WI38 (cell line): ENCODE results near the gene FLT1.

Experiments used
- H3K4me3 ChIP-seq: 2 replicates; pipeline ENCODE4 v1.5.1; 2011; ENCODE audit warnings: low read depth, mild to moderate bottlenecking, control low read depth, low read length
- TF ChIP-seq, protein P1 (sequence below): IDR thresholded peaks from 2 replicates; pipeline ENCODE4 v1.5.1; 2012; ENCODE audit warnings: low read depth, mild to moderate bottlenecking, control low read depth, low read length

The FLT1 gene

DNA sequence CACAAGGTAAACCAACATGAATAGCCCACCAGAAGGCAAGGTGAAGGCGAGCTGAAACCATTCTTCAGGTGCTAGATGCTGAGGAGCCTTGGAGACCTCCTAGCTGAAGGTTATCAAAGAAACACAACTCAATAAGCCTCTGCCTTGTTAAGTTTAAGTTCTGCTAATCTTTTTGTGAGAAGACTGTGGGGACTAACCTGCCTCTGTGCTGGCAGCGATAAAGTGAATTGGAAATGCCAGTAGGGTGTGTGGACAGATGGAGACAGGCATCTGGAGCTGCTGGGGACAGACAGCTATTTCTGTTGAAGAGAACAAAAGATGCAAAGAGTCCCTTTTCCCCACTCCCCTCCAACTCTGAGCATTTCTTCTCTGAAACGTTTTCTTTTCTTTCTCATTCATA, 33.5 kb upstream of the FLT1 start:
- no peak overlapping the region for H3K4me3 ChIP-seq
- TF ChIP-seq, protein P1, sequence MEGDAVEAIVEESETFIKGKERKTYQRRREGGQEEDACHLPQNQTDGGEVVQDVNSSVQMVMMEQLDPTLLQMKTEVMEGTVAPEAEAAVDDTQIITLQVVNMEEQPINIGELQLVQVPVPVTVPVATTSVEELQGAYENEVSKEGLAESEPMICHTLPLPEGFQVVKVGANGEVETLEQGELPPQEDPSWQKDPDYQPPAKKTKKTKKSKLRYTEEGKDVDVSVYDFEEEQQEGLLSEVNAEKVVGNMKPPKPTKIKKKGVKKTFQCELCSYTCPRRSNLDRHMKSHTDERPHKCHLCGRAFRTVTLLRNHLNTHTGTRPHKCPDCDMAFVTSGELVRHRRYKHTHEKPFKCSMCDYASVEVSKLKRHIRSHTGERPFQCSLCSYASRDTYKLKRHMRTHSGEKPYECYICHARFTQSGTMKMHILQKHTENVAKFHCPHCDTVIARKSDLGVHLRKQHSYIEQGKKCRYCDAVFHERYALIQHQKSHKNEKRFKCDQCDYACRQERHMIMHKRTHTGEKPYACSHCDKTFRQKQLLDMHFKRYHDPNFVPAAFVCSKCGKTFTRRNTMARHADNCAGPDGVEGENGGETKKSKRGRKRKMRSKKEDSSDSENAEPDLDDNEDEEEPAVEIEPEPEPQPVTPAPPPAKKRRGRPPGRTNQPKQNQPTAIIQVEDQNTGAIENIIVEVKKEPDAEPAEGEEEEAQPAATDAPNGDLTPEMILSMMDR, result no peak

GRCh38 chr13:28527629-28528028, 32.7 kb upstream of the FLT1 start:
- H3K4me3 ChIP-seq, result no peak overlapping the region
- TF ChIP-seq, protein P1, result no peak

DNA sequence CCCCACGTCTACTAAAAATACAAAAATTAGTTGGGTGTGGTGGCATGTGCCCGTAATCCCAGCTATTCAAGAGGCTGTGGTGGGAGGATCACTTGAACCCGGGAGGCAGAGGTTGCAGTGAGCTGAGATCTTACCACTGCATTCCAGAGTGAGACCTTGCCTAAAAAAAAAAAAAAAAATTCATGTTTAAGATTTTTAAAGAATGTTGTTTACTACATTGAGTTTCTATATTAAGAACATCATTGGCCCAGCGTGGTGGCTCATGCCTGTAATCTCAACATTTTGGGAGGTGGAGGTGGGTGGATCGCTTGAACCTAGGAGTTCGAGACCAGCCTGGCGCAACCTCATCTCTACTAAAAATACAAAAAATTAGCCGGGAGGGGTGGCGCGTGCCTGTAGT, 31.9 kb upstream of the FLT1 start:
- TF ChIP-seq, protein P1, result no peak
- no peak overlapping the region for H3K4me3 ChIP-seq

GRCh38 chr13:28522871-28523270, 27.9 kb upstream of the FLT1 start:
- no peak overlapping the region for H3K4me3 ChIP-seq
- TF ChIP-seq, protein P1, result no peak

GRCh38 chr13:28513745-28514144, 18.8 kb upstream of the FLT1 start:
- no peak overlapping the region for H3K4me3 ChIP-seq
- TF ChIP-seq, protein P1, result no peak

GRCh38 chr13:28510542-28510941, 15.6 kb upstream of the FLT1 start:
- no peak overlapping the region for H3K4me3 ChIP-seq
- TF ChIP-seq, protein P1, result no peak

GRCh38 chr13:28510066-28510465, 15.1 kb upstream of the FLT1 start:
- TF ChIP-seq, protein P1, result no peak
- H3K4me3 ChIP-seq, result no peak overlapping the region
